HG03025 (cell line): ENCODE data around the gene TTC39B.

ENCODE experiments used
- ATAC-seq: cut with Tn5 transposase; IDR thresholded peaks from one replicate; pipeline ENCODE4 v1.9.1; 2021; ENCODE audit warnings: mild to moderate bottlenecking, moderate library complexity; ENCODE audit not compliant: unreplicated experiment, low FRiP score

The TTC39B gene

DNA sequence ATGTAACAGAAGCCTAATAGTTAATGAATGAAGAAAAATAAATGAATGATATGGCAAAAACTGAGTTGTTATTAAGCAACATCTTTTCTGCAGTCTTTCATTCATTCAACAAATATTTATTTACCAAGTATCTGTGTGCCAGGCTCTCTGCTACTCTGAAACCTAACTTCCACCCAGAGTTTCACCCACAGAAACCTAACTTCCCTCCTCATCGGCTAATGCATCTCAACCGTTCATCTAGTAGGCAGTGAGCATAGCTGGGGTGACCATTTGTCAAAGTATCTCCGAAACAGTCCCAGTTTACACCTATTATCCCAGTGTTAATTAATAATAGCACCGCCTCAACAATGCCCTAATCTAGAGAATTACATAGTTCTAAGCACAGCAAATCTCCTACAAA lies 1.5 kb downstream of the TTC39B start:
- ATAC-seq = no peak

GRCh38 chr9:15304632-15305031 lies 2.4 kb downstream of the TTC39B start:
- ATAC-seq = no peak

DNA sequence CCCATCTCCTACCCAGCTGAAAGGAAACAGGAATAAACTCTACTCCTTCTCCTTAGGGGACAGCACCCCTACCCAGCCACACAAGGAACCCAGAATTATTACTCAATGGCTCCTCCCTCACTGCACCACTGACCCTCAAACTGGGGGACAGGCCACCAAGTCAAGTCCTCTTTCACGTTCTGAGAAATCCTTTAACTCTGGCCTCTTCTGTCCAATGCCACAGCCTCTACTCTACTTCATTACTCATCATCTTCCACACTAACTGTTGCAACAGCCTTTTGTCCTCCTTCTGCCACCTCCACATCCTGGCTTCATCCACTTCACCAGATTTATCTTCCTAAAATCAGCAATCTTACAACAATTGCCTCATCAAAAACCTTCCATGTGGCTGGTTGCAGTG lies 6.8 kb downstream of the TTC39B start:
- ATAC-seq = no peak

DNA sequence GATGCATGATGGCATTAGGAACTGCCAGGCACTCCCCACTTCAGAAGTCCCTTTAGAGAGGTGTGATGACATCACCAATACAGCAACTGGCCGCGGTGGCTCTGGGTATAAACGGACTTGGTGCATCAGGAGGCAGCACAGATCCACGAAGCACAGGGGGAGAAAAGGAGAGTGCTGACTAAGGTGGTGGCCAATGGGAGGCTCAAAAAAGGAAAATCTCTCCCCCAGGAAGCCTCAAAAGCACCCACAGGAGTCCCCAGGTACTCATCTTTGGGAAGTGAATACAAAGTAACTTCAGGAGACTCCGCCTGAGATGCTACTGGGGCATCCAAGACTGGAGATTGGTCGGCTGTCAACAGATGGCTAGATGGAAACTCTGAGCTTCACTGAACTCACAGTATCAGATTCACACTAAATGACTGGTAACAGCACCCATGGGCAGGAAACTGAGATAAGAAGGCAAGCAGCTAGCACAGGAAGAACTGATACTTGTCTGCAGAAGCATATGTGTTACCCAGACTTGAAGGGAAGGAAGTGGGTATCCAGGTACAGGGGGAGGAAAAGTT lies 7.6 kb downstream of the TTC39B start:
- peak; percentile 89 for ATAC-seq

DNA sequence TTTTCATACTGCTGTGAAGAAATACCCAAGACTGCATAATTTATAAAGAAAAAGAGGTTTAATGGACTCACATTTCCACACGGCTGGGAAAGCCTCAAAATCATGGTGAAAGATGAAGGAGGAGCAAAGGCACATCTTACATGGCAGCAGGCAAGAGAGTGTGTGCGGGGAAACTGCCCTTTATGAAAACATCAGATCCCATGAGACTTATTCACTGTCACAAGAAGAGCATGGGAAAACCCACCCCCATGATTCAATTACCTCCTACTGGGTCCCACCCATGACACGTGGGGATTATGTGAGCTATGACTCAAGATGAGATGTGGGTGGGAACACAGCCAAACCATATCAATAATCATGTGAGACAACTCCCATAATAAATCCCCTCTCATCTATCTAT lies 8.7 kb downstream of the TTC39B start:
- ATAC-seq = no peak

DNA sequence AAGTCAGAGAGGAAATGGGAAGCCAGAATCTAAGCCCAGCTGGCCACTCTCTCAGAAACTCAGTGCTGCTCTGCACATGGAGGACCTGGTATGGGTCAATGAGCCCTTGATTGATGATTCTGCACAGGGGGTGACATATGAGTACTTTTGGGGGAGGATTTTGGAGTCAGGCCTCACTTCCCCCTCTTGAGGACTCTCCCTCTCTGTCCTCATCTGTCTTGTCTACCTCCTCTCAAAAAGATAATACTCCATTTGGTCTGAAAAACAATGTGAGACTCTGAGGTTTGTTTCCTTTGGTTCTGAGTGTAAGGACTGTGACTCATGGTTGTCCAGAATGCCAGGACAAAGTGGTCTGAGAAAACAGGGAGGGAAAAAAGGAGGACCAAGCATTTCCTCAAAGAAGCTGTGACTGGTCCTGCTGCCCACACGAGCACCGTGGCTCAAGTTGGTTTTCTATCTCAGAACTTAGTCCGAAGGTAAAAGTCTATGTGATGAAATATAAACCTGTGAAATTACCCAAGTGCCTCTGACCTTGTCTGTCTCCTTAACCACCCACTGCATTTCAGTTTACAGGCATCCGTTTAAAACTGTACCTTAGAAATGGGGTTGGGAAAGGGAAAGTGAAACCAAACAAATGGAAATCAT lies 11.1 kb downstream of the TTC39B start:
- no peak for ATAC-seq

DNA sequence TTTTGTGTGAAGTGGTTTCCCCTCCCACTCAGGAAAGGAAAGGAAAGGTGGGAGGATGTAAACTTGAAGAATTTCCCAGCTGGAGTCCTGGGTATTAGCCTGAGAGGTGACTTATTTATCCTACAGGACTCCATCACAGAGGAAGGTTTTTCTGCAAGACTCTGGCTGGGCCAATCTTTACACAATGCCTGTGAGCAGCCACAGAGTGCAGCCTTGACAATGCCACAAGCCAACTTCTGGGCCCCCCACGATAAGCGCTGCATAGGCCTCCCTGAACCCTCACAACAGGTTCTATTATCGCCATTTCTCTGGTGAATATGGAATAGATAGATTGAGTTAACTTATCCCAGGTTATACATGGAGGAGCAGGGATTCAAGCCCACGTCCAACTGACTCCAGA lies 12.4 kb downstream of the TTC39B start:
- ATAC-seq = no peak

- no peak for ATAC-seq
Measured at GRCh38 chr9:15293804-15294316, 13.2 kb downstream of the TTC39B start.

GRCh38 chr9:15293084-15293483 lies 13.9 kb downstream of the TTC39B start:
- no peak for ATAC-seq

GRCh38 chr9:15289603-15290002 lies 17.4 kb downstream of the TTC39B start:
- no peak for ATAC-seq

DNA sequence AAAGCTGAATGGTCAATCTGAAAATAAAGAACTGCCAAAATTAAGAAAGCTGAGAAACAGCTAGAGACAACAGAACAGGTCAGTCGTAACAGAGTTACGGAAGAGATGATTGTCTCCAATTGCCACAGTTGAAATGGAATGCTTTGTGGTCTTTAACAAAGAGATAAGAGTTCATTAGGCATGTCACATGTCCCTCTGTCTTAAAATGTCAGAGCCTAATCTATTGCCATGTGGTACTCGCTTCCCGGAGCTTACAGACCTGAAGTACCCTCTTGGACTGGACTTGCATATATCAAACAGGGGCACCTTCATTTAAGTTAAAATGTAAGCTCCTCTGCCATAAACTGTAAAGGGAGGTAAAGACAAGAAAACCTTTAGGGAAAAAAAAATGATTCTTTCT lies 19.7 kb downstream of the TTC39B start:
- ATAC-seq = no peak

- ATAC-seq = no peak
Measured at GRCh38 chr9:15286161-15286821, 20.7 kb downstream of the TTC39B start.

DNA sequence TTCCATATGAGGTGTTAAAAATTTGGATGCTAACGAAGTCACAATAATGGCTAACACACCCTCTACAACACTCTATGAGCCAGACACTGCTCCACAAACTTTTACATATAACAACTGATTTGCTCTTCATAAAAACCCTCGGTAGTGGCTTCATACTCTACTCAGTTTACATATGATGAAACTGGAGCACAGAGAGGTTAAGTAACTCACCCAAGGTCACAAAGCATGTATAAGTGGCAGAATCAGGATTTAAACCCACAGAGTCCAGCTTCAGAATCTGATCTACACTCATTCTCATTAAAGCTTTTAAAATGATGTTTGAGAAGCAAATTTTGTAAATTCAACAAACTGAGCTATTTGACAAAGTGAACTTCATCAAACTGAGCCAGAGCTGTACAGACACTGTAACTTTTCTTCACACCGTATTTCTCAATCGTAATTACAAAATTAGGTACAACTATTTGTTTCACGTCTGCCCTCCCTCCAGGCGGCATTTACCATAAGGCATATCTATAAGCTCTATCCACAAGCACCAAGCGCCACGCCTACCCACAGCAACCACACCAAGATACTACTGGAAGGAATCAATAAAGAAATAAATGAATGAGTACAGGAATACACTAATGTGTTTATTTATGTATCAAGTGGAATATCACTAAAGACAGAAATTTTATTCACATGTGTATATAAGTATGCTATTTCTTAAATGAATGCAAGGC lies 24.3 kb downstream of the TTC39B start:
- no peak for ATAC-seq

GRCh38 chr9:15280647-15281046 lies 26.4 kb downstream of the TTC39B start:
- no peak for ATAC-seq

GRCh38 chr9:15278839-15279238 lies 28.2 kb downstream of the TTC39B start:
- no peak for ATAC-seq

GRCh38 chr9:15278091-15278687 lies 28.8 kb downstream of the TTC39B start:
- no peak for ATAC-seq

DNA sequence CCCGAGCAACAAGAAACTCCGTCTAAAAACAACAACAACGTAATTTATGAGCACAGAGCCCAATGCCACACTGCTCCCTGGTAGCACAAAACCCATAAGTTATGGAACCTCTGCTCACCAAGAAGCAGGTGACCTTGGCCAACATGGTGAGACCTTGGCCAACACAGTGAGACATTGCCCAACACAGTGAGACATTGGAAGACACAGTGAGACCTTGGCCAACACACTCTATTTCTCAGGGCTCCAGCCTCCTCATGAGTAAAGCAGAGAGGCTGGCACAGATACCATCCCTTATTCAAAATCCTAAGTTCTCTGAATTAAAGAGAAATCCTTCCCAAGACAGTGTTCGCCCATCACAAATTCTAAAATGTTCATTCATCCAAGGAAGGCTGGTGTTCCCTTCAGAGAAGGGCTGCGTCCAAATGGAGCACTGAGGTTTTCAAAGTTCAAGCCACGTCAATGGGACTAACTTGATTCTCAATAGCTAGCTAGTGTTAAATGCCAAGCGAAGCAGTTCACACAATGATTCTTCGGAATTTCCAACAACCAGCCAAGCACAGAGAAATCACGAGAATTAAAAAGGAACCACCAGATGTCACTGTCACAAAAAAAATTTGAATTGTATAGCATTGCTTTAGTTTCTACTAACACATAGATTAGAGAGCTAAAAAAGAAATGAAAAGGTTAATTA lies 29.5 kb downstream of the TTC39B start:
- no peak for ATAC-seq

DNA sequence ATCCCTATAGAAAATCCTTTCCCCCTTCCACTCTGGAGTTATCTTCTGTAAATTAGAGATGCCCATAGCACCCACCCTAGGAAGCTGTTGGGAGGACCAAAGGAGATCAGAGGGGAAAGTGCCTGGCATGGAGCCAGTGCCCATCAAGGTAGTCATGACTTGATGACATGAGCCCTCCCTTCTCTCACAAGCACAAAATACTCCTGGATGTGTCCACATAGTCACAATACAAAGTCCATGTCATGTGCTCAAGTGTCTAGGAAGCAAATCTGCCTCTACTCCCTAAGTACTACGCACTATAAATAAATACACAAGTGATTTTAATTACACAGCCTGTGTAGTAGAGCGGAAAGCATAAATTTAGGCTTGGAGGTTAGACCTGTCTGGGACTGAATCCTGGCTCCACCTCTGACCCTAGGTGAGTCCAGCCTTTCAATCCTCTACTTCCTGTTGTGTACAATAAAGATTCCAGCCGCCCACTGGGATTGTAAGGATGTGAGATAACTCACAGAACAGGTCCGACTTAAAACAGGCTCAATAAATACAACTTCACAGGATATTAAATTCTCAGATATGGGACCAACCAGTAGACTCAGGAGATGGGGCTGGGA lies 30.6 kb downstream of the TTC39B start:
- ATAC-seq = no peak

- no peak for ATAC-seq
Measured at GRCh38 chr9:15274425-15274824, 32.6 kb downstream of the TTC39B start.

GRCh38 chr9:15272377-15272928 lies 34.6 kb downstream of the TTC39B start:
- no peak for ATAC-seq
